ENCODE measurements around the gene FBN2.
"Not testable (repeated sequence)": the region's sequence is repeated elsewhere in the genome, so short reads cannot be mapped to it uniquely, and the experiment has no call there.

Gene FBN2

GRCh38 chr5:128532776-128533175 lies 5.3 kb downstream of the FBN2 start:
- DNase-seq, result no peak

- no peak for DNase-seq
Measured at GRCh38 chr5:128532127-128532526, 5.9 kb downstream of the FBN2 start.

DNA sequence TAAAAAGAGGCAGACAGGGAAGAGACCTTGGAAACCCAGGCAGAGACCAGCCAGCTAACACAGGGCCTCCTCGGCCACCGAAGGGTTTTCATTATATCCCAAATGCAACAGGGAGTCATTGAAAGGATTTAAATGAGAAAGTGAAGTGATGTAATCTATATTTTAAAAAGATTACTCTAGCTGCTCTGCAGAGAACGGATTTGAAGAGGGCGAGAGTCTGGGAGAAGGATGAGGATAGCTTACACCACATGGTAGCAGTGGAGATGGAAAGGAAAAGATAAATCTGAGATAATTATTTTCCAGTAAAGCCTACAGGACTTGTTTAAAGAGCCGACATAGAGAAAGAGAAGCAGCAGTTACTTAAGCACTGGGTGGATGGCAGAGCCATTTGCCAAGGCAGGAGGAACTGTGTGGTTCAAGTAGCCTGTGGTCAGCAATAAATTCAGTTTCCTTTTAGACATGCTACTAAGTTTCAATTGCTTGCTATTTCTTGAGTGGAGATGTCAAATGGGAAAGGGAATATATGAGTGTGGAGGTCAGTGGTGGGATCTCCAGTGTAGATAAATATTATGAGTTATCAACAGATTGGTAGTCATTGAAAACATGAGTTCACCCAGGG lies 9.3 kb downstream of the FBN2 start:
- no peak for DNase-seq

DNA sequence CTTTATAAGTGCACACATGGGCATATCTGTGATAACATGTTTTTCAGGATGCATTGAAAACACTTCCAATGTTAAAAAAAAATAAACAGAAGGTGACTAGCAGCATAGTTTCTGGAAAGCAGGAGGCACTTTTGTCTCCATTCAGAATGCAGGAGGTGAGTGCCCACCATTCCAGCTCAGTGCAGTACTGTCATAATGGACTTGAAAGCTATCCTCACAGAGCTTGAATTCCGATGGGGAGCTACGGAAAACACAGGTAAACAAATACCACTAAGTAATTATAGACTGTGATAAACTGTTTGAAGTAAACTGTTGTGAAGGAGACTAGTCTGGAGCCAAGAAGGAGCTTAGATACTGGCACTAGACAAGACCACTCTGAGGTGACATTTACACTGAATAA lies 9.9 kb downstream of the FBN2 start:
- no peak for DNase-seq

- no peak for DNase-seq
Measured at GRCh38 chr5:128527077-128527476, 11.0 kb downstream of the FBN2 start.

DNA sequence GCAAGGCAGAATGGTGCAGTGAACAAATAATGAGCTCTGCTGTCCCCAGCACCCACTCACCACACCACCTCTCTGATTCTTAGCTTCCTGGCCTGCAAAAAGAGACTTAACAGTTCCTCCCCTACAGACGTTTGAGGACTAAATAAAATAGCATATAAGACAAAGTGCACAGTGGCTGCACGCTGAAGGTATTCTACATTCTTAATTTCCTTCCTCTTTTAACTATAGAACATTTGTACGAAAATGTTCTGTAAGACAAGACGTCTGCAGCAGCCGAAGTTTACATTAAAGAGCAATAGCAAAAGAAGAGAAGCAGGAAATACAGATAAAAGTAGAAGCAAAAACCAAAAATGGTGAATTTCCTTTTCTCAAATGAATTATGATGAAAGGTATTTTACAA lies 15.7 kb downstream of the FBN2 start:
- no peak for DNase-seq

- no peak for DNase-seq
Measured at GRCh38 chr5:128519827-128520226, 18.2 kb downstream of the FBN2 start.

- DNase-seq, result no peak
Measured at GRCh38 chr5:128516978-128517377, 21.1 kb downstream of the FBN2 start.

DNA sequence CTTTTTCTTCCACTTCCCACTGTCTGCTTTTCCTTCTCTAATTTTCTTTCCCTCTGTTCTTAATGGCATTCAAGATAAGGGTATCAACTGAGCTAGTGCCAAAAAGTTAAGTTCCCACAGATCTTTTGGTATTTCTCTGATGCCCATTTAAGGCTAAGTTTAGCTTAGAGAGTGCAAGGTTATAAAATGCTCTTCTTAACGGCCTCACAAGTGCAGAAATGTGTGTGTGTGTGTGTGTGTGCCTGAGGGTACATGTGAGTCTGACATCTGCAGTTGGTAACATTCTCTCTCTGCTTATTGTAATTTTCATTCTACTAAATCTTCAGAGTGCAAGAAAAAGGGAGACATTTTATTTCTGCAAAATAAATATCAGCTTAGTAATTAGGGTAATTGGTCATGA lies 24.2 kb downstream of the FBN2 start:
- DNase-seq, result peak; percentile 9

- no peak for DNase-seq
Measured at GRCh38 chr5:128512894-128513293, 25.2 kb downstream of the FBN2 start.

GRCh38 chr5:128506643-128507042 lies 31.4 kb downstream of the FBN2 start:
- DNase-seq, result no peak

GRCh38 chr5:128503727-128504126 lies 34.3 kb downstream of the FBN2 start:
- DNase-seq, result not testable (repeated sequence)

DNA sequence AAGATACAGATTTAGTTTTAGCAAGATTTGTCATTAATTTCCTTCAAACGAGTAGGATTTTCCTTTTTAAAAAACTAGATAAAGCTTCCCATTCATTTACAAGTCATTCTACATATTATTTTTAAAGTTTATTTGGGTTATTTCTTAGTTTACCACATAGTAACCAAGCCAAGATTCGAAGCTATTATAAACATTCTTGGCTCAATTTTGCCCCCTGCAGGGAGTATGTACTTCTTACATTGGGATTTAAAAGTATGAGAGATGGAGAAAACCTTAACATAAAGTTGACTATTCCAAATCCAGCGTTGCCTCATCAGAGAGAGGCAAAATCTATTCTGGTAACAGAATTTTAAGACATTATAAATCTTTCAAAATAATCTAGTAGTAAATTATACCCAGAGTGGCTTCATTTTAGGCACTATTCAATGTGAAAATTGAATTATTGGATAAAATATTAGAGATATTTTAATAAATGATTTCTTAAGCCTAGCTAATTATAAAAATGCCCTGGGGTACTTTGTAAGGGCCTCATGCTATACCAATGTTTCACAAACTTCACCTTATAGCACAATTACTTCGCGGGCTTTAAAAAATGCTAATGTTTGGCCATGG lies 39.1 kb downstream of the FBN2 start:
- peak; percentile 64 for DNase-seq

GRCh38 chr5:128494516-128494915 lies 43.5 kb downstream of the FBN2 start:
- DNase-seq, result no peak

DNA sequence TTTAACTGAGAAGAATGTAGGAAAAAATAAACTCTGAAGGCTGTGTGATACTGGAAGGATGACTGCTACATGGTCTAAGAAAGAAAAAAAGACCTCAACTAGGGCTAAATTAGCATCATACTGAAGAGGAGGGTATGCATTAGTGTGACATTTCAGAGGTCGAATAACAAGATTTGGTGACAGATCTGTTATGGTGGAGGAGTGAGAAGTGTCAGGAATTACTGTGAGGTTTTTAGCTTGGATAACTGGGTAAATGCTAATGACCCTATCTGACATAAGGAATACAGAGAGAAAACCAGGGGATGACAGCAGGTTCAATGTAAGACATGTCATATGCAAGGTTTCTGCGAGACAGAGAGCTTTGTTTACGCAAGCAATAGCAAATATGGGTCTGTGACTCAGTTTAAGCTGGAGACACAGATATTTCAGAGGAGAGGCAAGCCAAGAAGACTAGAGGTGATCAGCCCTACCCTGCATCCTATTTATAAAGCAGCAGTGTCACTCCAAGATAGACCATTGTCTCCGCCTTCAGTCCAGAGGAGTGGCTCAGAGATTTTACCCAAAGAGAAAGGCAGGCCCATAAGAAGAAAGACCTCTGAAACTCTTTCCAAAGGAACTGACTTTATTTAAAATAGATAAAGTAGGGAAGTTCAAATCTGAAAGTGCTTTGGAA lies 44.3 kb downstream of the FBN2 start:
- DNase-seq, result no peak

DNA sequence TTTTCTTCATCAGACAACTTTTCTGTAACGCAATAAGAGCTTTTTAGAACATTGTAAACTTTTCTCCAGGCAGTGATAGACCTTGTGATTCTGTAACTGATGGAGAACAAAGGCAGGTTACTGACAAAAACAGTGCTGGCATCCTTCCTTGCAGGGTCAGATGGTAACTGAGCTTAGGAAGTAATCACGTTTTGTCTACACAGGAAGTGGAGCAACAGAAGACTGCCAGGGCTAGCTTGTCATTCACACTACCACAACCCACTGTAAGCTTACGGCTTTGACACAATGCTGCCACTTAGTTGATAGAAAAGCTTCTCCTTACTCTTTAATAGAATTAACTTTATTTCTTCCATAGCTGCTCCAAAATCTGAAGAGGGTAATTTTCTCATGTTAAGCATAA lies 46.8 kb downstream of the FBN2 start:
- DNase-seq, result peak; percentile 7

DNA sequence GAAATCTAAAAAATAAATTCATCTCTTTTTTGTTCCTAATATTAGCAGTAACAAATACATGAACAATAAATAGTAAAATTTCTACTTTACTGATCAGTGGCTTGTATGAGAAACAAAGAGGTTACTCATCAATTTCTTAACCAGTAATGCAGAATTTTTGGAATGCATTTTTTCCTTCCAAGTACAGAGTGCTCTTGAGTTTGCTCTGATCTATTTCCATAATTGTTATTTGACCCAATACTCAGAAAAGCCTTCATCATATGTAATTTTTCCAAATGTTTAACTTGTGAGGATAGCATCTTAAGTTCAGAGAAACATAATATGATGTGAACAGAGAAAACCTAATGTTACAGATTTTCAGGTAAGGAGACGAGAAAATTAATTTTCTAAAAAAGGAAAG lies 47.3 kb downstream of the FBN2 start:
- peak; percentile 22 for DNase-seq

- no peak for DNase-seq
Measured at GRCh38 chr5:128487041-128487440, 51.0 kb downstream of the FBN2 start.

GRCh38 chr5:128483738-128484137 lies 54.3 kb downstream of the FBN2 start:
- no peak for DNase-seq

GRCh38 chr5:128480906-128481633 lies 57.0 kb downstream of the FBN2 start:
- no peak for DNase-seq

DNA sequence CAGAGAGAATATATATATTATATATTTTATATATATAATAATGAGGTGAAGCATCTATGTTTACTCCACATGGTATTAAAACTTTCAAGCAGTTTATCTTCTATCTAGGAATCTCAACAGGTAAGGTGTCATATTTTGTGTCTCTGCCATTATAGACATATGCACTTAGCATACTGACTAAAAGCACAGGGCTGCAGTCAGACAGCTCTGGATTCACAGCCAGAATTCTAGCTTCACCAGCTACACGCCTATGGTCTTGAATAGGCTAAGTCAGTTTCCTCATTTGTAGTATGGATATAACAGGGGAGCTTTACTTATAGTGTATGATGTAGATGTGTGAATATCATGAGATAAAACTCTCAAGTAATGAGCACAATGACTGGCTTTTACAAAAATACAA lies 57.9 kb downstream of the FBN2 start:
- no peak for DNase-seq

DNA sequence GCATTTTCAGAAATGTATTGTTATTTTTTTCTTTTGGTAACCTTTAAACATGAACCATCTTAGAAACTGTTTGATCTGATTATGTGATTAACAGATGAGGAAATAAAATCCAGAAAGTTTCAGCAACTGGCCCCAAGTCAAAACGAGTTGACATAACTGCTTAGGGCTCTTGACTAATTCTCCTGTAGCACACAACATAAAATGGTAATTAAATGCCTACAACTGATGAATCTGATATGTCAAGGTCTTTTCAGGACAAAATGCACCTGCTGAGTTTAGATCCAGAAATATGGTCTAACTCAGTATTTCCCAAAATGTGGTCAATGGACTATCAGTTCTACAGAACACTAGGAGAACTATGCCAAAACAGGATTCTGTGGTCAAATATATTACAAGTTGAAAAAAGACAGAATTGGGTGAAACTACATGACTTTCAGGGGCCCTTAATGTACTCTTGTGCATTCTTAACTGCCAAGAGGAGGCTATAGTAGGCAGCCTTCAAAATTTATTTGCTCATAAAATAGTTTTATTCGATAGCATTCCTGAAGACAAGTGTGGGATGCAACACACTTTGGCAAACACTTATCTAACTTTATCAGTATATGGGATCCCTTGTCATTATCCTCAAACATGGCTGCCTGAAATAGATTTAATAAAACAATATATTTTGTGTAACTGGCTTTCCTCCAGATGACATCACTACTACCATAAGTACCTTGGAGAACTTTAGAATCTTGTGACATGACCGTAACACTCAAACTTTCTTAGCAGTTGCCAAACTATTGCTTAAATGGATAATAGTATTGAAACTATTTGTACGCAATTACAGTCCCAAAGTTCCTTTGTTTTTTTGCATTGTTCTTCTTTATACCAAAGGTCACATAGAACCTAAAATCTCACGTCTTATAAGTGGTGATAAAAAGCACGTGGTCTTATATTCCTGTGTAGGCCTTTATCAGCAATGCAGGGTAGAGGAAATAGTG lies 59.4 kb downstream of the FBN2 start:
- DNase-seq, result no peak

GRCh38 chr5:128477944-128478343 lies 60.1 kb downstream of the FBN2 start:
- no peak for DNase-seq
